KBM-7 (cell line): Measurements from ENCODE around the gene GDPD3.

Experiments
- DNase-seq: peaks from one replicate; pipeline ENCODE4 v3.0.0-alpha.2; 2015
- in situ Hi-C: fragments of 300-500 bp; cut with MboI; formaldehyde crosslinking; loops from 2 replicates; pipeline ENCODE4 v1.14.3; 2020; ENCODE audit warnings: low sequenced_read_pairs, low pct_unique_long_range_greater_than_20kb, mixed read lengths

Gene GDPD3

DNA sequence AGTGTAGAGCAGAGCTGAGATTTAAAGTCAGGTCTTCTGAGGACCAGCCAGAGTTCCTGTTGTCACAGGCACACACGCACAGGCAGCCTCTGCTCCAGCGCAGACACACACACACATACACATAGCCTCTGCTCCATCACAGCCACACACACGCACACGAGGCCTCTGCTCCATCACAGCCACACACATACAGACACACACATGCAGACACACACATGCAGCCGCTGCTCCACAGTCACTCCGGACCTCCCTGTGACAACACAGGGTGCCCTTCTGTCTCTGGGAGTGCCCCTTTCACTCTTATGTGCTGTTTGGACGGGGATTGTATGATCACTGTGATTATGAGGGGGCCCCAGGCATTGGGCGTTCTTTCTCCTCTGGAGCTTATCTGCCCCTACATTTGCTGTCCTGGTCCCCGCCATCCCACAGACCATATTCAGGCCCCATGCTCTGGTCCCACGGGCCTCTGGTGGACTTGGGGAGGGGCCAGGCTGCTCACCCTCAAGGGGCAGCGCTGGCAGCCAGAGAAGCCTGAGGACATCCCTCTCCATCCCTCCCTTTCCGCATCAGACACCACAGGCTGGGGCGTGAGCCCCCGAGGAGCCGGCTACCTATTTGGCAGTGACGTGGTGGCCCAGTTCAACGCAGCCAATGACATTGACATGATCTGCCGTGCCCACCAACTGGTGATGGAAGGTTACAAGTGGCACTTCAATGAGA is 29.1 kb downstream of the GDPD3 start:
- in situ Hi-C loops, result no loop called here

DNA sequence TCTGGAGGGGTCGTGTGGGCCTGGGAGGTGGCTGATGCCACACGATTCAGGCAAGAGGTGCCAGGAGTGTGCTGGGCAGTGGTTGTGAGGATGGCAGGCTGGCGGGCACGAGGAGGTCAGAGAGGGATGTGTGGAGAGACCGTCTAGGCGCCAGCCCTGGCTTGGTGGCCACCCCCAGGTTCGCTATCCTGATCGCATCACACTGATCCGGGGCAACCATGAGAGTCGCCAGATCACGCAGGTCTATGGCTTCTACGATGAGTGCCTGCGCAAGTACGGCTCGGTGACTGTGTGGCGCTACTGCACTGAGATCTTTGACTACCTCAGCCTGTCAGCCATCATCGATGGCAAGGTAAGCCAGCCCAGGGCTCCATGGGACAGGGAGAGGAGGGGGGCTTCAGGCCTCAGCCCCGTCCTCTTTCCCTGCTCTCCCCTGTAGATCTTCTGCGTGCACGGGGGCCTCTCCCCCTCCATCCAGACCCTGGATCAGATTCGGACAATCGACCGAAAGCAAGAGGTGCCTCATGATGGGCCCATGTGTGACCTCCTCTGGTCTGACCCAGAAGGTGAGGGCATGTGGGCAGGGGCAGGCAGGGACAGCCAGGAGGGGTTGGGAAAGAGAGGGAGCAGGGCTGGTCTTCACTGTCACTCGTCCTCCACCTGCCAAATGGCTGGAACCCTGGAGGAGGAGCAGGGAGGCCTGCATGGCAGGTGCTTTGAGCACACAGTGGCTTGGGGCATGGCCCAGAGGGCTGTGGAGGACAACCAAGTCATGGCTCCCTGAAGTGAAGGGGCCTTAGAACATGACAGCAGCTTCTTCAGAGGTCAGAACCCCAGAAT is 29.9 kb downstream of the GDPD3 start:
- in situ Hi-C loops, result no loop called here
- no peak for DNase-seq

More for the DNA sequence above, 29.1 kb downstream of the GDPD3 start:
- no peak for DNase-seq

- in situ Hi-C loops, result no loop called here
Observed at GRCh38 chr16:30082545-30083090, 30.7 kb downstream of the GDPD3 start.

DNA sequence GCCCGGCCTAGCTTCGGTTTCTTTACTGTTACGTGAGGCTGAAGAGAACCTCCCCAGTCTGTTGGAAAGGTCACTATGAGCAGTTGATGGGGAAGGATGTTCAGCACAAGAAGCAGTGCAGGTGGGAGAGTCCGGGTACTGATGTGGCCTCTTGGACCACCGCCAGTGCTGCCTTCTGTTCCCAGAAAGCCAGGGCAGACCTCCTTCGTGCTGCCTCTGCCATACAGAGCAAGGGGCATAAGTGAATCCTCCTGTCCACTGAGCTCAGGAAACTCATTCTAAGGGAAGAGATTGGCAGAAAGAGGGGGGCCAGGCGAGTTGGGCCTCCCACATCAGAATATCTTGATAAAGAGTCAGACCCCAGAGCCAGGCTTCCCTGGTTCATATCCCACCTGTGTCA is 33.9 kb downstream of the GDPD3 start:
- no peak for DNase-seq
- in situ Hi-C loops, result no loop called here

More at GRCh38 chr16:30082545-30083090, 30.7 kb downstream of the GDPD3 start:
- DNase-seq, result no peak

- in situ Hi-C loops, result no loop called here
- DNase-seq, result no peak
Observed at GRCh38 chr16:30078744-30079143, 34.6 kb downstream of the GDPD3 start.

GRCh38 chr16:30077656-30078055 is 35.7 kb downstream of the GDPD3 start:
- in situ Hi-C loops, result no loop called here
- DNase-seq, result no peak

DNA sequence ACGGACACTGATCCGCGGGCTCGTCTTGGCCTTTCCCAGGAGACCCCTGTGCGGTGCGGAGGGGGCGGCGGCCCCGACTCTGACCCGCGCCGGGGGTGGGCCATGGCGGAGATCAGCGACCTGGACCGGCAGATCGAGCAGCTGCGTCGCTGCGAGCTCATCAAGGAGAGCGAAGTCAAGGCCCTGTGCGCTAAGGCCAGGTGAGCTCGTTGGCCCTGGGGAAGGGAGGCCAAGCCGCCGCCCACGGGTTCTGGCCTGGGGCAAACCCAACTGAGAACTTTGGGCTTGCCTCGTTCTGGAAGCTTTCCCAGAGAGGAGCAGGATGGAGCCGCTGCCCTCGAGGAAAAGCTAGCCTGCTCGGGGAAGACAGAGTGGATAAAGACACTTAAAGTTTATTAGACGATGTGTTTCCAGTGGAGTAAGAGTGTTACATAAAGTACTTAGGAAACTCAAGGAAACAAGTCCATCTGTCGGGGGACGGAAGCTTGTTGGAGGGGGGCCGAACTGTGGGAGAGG is 37.0 kb downstream of the GDPD3 start:
- no peak for DNase-seq
- in situ Hi-C loops, result no loop called here

DNA sequence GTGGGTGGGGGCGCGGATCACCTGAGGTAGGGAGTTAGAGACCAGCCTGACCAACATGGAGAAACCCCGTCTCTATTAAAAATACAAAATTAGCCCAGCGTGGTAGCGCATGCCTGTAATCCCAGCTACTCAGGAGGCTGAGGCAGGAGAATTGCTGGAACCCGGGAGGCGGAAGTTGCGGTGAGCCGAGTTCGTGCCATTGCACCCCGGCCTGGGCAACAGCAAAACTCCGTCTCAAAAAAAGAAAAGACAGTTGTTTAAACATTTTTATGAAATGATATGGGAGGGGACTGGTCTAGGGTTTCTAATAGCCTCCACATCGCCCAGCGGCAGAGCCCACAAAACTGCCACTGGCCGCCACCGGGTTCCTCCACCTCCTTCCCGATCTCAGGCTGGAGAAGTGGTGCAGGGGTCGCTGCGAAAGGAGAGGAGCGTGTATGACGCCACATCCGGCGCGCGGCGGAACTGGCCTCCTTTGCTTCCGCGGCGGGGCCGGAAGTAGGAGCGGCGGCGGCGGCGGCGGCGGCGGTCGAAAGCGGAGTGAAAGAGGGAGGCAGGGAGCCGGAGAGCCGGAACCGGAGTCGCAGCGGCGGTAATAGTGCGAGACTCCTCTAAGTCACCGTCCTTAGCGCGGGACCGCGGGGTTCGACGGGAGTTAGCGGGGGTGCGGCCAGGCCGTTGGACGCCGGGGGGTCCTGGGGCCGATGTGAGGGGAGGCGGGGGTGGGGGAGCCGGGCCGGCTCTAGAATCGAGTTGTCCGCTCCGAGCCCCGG is 37.6 kb downstream of the GDPD3 start, which contains the start of gene PPP4C:
PPP4C (plus strand) TSS at position 492 of the 773 bp plus-strand sequence. CDS start 384 bp downstream, outside the sequence.
- in situ Hi-C loops, result no loop called here

DNA sequence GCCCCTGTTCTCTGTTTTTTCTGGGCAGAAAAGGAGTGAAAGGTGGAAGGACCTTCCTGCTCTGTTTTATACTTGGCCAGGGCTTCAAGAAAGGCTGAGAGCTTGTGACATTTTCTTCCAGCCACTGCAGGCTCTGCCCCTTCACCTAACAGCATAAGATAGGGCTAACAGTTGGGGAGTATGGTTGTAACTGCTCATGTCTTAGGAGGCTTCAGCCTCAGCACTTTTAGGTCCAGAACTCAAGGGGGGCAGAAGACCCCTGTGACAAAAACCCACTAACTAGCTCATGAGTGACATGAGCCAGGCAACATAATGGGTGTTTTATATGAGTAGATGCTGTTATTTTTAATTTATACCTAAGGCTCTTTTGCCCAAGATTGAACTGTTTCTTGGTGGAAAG is 42.8 kb downstream of the GDPD3 start:
- DNase-seq, result no peak
- in situ Hi-C loops, result no loop called here

More for the DNA sequence above, 37.6 kb downstream of the GDPD3 start, which contains the start of gene PPP4C:
- DNase-seq, result peak; percentile 95

DNA sequence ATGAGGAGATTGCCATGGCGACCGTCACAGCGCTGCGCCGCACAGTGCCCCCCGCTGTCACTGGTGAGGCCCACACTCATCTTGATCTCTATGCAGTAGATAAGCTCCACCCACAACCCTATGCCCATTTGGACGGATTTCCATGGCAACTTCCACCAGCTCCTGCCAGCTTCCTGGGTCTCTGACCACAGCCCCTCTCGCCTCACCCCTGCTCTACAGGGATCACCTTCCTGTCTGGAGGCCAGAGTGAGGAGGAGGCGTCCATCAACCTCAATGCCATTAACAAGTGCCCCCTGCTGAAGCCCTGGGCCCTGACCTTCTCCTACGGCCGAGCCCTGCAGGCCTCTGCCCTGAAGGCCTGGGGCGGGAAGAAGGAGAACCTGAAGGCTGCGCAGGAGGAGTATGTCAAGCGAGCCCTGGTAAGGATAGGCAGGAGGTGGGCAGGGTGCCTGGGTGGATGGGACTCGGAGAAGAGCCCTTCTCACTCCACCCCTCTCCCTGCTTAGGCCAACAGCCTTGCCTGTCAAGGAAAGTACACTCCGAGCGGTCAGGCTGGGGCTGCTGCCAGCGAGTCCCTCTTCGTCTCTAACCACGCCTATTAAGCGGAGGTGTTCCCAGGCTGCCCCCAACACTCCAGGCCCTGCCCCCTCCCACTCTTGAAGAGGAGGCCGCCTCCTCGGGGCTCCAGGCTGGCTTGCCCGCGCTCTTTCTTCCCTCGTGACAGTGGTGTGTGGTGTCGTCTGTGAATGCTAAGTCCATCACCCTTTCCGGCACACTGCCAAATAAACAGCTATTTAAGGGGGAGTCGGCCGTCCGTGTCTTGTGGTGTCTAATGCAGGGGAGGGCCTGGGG is 43.5 kb downstream of the GDPD3 start:
- no peak for DNase-seq
- in situ Hi-C loops, result no loop called here

- in situ Hi-C loops, result no loop called here
- peak; percentile 57 for DNase-seq
Observed at GRCh38 chr16:30068750-30069610, 44.4 kb downstream of the GDPD3 start.

- in situ Hi-C loops, result no loop called here
- DNase-seq, result no peak
Observed at GRCh38 chr16:30068333-30068732, 45.0 kb downstream of the GDPD3 start.

GRCh38 chr16:30067584-30067916 is 45.8 kb downstream of the GDPD3 start:
- in situ Hi-C loops, result no loop called here
- DNase-seq, result no peak

- DNase-seq, result no peak
- in situ Hi-C loops, result no loop called here
Observed at GRCh38 chr16:30066761-30067583, 46.4 kb downstream of the GDPD3 start.

DNA sequence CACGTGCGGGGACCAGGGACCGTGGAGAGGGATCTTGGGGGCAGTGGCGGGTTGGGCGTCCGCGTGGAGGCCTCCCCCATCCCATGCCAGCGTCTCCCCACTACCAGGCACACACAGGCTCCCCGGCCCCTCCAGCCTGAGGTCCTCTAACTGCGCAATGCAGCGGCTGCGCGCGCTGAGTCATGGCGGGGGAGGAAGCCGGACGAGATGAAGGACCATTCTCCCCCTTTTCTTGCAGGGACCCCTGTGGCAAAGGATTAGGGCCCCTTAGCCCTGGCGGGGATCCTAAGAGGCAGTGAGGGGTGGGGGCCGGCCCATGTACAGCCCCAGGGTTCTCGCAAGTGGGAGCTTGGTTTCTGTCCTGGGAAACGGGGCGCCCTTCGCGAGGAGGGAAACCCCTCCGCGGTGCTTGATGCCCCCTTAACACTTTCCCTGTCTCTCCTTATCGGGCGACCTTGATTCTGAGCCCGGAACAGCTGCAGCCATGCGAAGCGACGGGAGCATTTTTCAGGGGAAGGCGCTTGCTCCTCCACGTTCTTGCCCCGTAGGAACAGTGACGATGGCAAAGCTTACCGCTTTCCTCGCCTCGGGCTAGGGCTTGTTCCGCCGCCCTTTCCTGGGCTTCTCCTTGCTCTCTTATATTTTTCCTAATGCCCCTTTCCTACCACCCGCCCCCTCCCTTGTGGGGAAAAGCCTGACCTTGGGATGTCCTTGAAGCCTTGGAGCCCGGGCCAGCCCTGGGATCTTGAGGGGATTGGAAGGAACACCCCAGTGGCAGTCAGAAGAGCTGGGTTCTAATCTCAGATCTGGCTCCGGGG is 47.2 kb downstream of the GDPD3 start:
- no peak for DNase-seq
- in situ Hi-C loops, result no loop called here
